Activated CD8-positive, alpha-beta memory T cell treated with anti-CD3 and anti-CD28 coated beads, Interleukin-2, amount 10 ng/mL, durations not matched to agents 7 days and 5 days (primary cell): ENCODE results near the gene PODXL. TPM values are rescaled to one million over a fixed set of nuclear protein-coding genes. Genes with fewer than 3 reads are reported as not detected.

ENCODE experiments used
- ATAC-seq: fragments of 150-1000 bp; cut with Tn5 transposase; one replicate; pipeline ENCODE4 v1.10.0; 2021; ENCODE audit warnings: moderate library complexity
- CTCF ChIA-PET: fragments of 350-600 bp; sonication (Branson Sonifier 250); formaldehyde crosslinking; loops from one replicate; lab custom pipeline; 2021; ENCODE audit warnings: antibody characterized with exemption; lab: Charles Lee
- DNase-seq: peaks from one replicate; pipeline ENCODE4 v3.0.0-alpha.2; 2020
- H3K27ac Mint-ChIP-seq: one replicate; pipeline ENCODE4 v1.8.0; 2021; ENCODE audit warnings: mild to moderate bottlenecking, mixed read lengths
- H3K27me3 Mint-ChIP-seq: one replicate; pipeline ENCODE4 v1.8.0; 2021; ENCODE audit warnings: mixed read lengths
- H3K36me3 Mint-ChIP-seq: one replicate; pipeline ENCODE4 v1.8.0; 2021; ENCODE audit warnings: mild to moderate bottlenecking, mixed read lengths
- H3K4me1 Mint-ChIP-seq: one replicate; pipeline ENCODE4 v1.8.0; 2021; ENCODE audit warnings: mixed read lengths
- H3K4me3 Mint-ChIP-seq: one replicate; pipeline ENCODE4 v1.8.0; 2021; ENCODE audit warnings: mild to moderate bottlenecking, moderate library complexity, mixed read lengths
- H3K9me3 Mint-ChIP-seq: one replicate; pipeline ENCODE4 v1.8.0; 2022; ENCODE audit warnings: low read depth, mixed read lengths
- total RNA-seq, 2 experiments: library from RNA; stranded (reverse); gene quantifications; one replicate each; pipeline ENCODE4 v1.2.3, GENCODE V29; 2021

Gene PODXL
- total RNA-seq, 2 experiments from 2014 or later = 2.3 to 3.2 TPM

- no peaks in the 10 kb centered on the region for H3K27me3 Mint-ChIP-seq
- no peak overlapping the region for H3K4me3 Mint-ChIP-seq
These were observed 56.1 kb downstream of the PODXL start for GRCh38 chr7:131500357-131500756.

GRCh38 chr7:131499801-131500200, 56.6 kb downstream of the PODXL start:
- no peak overlapping the region for H3K4me3 Mint-ChIP-seq
- DNase-seq (no peak), ATAC-seq (no peak)
- H3K27me3 Mint-ChIP-seq = no peaks in the 10 kb centered on the region
- H3K4me1 Mint-ChIP-seq = peaks cover 29% of the 10 kb centered on the region
- CTCF ChIA-PET = interaction anchor here (2.0 to 5.2 kb wide), 2 partner anchors 14 to 16 kb away, joined by 5 to 45 read pairs; no protein-coding TSS in a partner anchor
- peaks cover 10% of the 10 kb centered on the region for H3K36me3 Mint-ChIP-seq
- no peak overlapping the region for H3K27ac Mint-ChIP-seq
- no peaks in the 10 kb centered on the region for H3K9me3 Mint-ChIP-seq

More at GRCh38 chr7:131500357-131500756, 56.1 kb downstream of the PODXL start:
- CTCF ChIA-PET = interaction anchor here (0.9 to 5.2 kb wide), 5 partner anchors 13 to 155 kb away, joined by 3 to 45 read pairs (median 4); no protein-coding TSS in a partner anchor
- peaks cover 10% of the 10 kb centered on the region for H3K36me3 Mint-ChIP-seq
- no peak overlapping the region for H3K27ac Mint-ChIP-seq
- peaks cover 31% of the 10 kb centered on the region for H3K4me1 Mint-ChIP-seq
- ATAC-seq = no peak
- H3K9me3 Mint-ChIP-seq = no peaks in the 10 kb centered on the region
- no peak for DNase-seq

GRCh38 chr7:131498237-131498885, 58.1 kb downstream of the PODXL start:
- no peak for DNase-seq
- no peak overlapping the region for H3K4me3 Mint-ChIP-seq
- H3K9me3 Mint-ChIP-seq = no peaks in the 10 kb centered on the region
- H3K4me1 Mint-ChIP-seq = peaks cover 28% of the 10 kb centered on the region
- H3K27me3 Mint-ChIP-seq = no peaks in the 10 kb centered on the region
- no peak overlapping the region for H3K27ac Mint-ChIP-seq
- ATAC-seq = no peak
- CTCF ChIA-PET = interaction anchor here (1.6 kb wide), 1 partner anchor 435 kb away, joined by 3 read pairs; no protein-coding TSS in a partner anchor
- H3K36me3 Mint-ChIP-seq = peaks cover 10% of the 10 kb centered on the region

GRCh38 chr7:131497454-131497853, 59.0 kb downstream of the PODXL start:
- H3K9me3 Mint-ChIP-seq = no peaks in the 10 kb centered on the region
- peaks cover 8% of the 10 kb centered on the region for H3K36me3 Mint-ChIP-seq
- no peaks in the 10 kb centered on the region for H3K27me3 Mint-ChIP-seq
- ATAC-seq (no peak), DNase-seq (no peak)
- peaks cover 23% of the 10 kb centered on the region for H3K4me1 Mint-ChIP-seq
- CTCF ChIA-PET = interaction anchor here (1.2 kb wide), 1 partner anchor 9 kb away, joined by 3 read pairs; no protein-coding TSS in a partner anchor
- no peak overlapping the region for H3K27ac Mint-ChIP-seq
- no peak overlapping the region for H3K4me3 Mint-ChIP-seq

- CTCF ChIA-PET = interaction anchor here (0.6 kb wide), 1 partner anchor 51 kb away, joined by 3 read pairs; no protein-coding TSS in a partner anchor
- peaks cover 7% of the 10 kb centered on the region for H3K4me1 Mint-ChIP-seq
- DNase-seq (no peak), ATAC-seq (no peak)
- H3K9me3 Mint-ChIP-seq = no peaks in the 10 kb centered on the region
- no peak overlapping the region for H3K4me3 Mint-ChIP-seq
- H3K36me3 Mint-ChIP-seq = peaks cover 8% of the 10 kb centered on the region
- H3K27ac Mint-ChIP-seq = no peak overlapping the region
- no peaks in the 10 kb centered on the region for H3K27me3 Mint-ChIP-seq
These were observed 60.5 kb downstream of the PODXL start for GRCh38 chr7:131495669-131496498.

GRCh38 chr7:131494182-131494581, 62.2 kb downstream of the PODXL start:
- ATAC-seq = no peak
- H3K36me3 Mint-ChIP-seq = peaks cover 8% of the 10 kb centered on the region
- no peaks in the 10 kb centered on the region for H3K9me3 Mint-ChIP-seq
- H3K27me3 Mint-ChIP-seq = no peaks in the 10 kb centered on the region
- no peak overlapping the region for H3K4me3 Mint-ChIP-seq
- no peak overlapping the region for H3K27ac Mint-ChIP-seq
- DNase-seq = no peak
- H3K4me1 Mint-ChIP-seq = no peaks in the 10 kb centered on the region
- CTCF ChIA-PET = interaction anchor here (1.1 to 2.7 kb wide), 3 partner anchors 11 to 453 kb away, joined by 3 to 7 read pairs (median 4); no protein-coding TSS in a partner anchor

GRCh38 chr7:131493581-131493980, 62.8 kb downstream of the PODXL start:
- H3K4me1 Mint-ChIP-seq = no peaks in the 10 kb centered on the region
- no peaks in the 10 kb centered on the region for H3K9me3 Mint-ChIP-seq
- no peak for ATAC-seq
- H3K27ac Mint-ChIP-seq = no peak overlapping the region
- H3K36me3 Mint-ChIP-seq = peaks cover 8% of the 10 kb centered on the region
- CTCF ChIA-PET = interaction anchor here (1.0 to 2.7 kb wide), 4 partner anchors 11 to 452 kb away, joined by 3 to 7 read pairs (median 4); no protein-coding TSS in a partner anchor
- H3K27me3 Mint-ChIP-seq = no peaks in the 10 kb centered on the region
- H3K4me3 Mint-ChIP-seq = no peak overlapping the region
- DNase-seq = no peak

GRCh38 chr7:131493081-131493480, 63.3 kb downstream of the PODXL start:
- DNase-seq = no peak
- no peak overlapping the region for H3K4me3 Mint-ChIP-seq
- H3K9me3 Mint-ChIP-seq = no peaks in the 10 kb centered on the region
- no peak for ATAC-seq
- CTCF ChIA-PET = interaction anchor here (1.0 to 2.7 kb wide), 4 partner anchors 10 to 424 kb away, joined by 4 to 7 read pairs (median 4); no protein-coding TSS in a partner anchor
- no peaks in the 10 kb centered on the region for H3K4me1 Mint-ChIP-seq
- peaks cover 8% of the 10 kb centered on the region for H3K36me3 Mint-ChIP-seq
- H3K27ac Mint-ChIP-seq = no peak overlapping the region
- H3K27me3 Mint-ChIP-seq = no peaks in the 10 kb centered on the region

- Mint-ChIP-seq H3K4me3 (no peak overlapping the region), H3K27me3 (no peaks in the 10 kb centered on the region), H3K27ac (no peak overlapping the region), H3K4me1 (no peaks in the 10 kb centered on the region), H3K36me3 (peaks cover 6% of the 10 kb centered on the region), H3K9me3 (no peaks in the 10 kb centered on the region)
- CTCF ChIA-PET = interaction anchor here (1.4 to 1.6 kb wide), 2 partner anchors 19 to 23 kb away, joined by 3 to 4 read pairs; no protein-coding TSS in a partner anchor
- no peak for ATAC-seq
- DNase-seq = no peak
These were observed 66.5 kb downstream of the PODXL start for GRCh38 chr7:131489881-131490280.

- Mint-ChIP-seq H3K4me1 (no peaks in the 10 kb centered on the region), H3K4me3 (no peak overlapping the region), H3K27me3 (no peaks in the 10 kb centered on the region), H3K27ac (no peak overlapping the region), H3K9me3 (no peaks in the 10 kb centered on the region), H3K36me3 (peaks cover 8% of the 10 kb centered on the region)
- CTCF ChIA-PET = interaction anchor here (1.4 to 1.6 kb wide), 2 partner anchors 19 to 24 kb away, joined by 3 to 4 read pairs; no protein-coding TSS in a partner anchor
- no peak for ATAC-seq
- no peak for DNase-seq
These were observed 67.2 kb downstream of the PODXL start for GRCh38 chr7:131489196-131489595.

GRCh38 chr7:131488361-131488760, 68.1 kb downstream of the PODXL start:
- Mint-ChIP-seq H3K27ac (no peak overlapping the region), H3K4me1 (no peaks in the 10 kb centered on the region), H3K27me3 (no peaks in the 10 kb centered on the region), H3K9me3 (no peaks in the 10 kb centered on the region), H3K36me3 (peaks cover 8% of the 10 kb centered on the region), H3K4me3 (no peak overlapping the region)
- DNase-seq (no peak), ATAC-seq (no peak)
- CTCF ChIA-PET = no interaction called here

GRCh38 chr7:131487217-131487616, 69.2 kb downstream of the PODXL start:
- Mint-ChIP-seq H3K27ac (no peak overlapping the region), H3K4me3 (no peak overlapping the region), H3K4me1 (no peaks in the 10 kb centered on the region), H3K36me3 (peaks cover 9% of the 10 kb centered on the region), H3K9me3 (no peaks in the 10 kb centered on the region), H3K27me3 (no peaks in the 10 kb centered on the region)
- CTCF ChIA-PET = no interaction called here
- ATAC-seq = no peak
- DNase-seq = no peak

- no peaks in the 10 kb centered on the region for H3K4me1 Mint-ChIP-seq
- H3K27ac Mint-ChIP-seq = no peak overlapping the region
- H3K9me3 Mint-ChIP-seq = no peaks in the 10 kb centered on the region
- peaks cover 9% of the 10 kb centered on the region for H3K36me3 Mint-ChIP-seq
- CTCF ChIA-PET = no interaction called here
- no peak for ATAC-seq
- H3K27me3 Mint-ChIP-seq = no peaks in the 10 kb centered on the region
- DNase-seq = no peak
- no peak overlapping the region for H3K4me3 Mint-ChIP-seq
These were observed 70.1 kb downstream of the PODXL start for GRCh38 chr7:131486346-131486745.
